ENCODE data around the gene RAMP2. TPM values are rescaled to one million over a fixed set of nuclear protein-coding genes. Genes with fewer than 3 reads are reported as not detected.

RAMP2 gene
- total and polyA plus RNA-seq, 2 of the 13 experiments (the other 11 are each of a cell fraction or from before 2014, with no cell fraction given), result 1.4 to 5.2 TPM

- TF ChIP-seq ZNF646 (CRISPR knock-in tag; IDR thresholded peaks at IDR 0.05), result no peak
- TF ChIP-seq ZBTB7B (CRISPR knock-in tag; IDR thresholded peaks at IDR 0.05), result no peak
- no peak for TF ChIP-seq ZNF18 (CRISPR knock-in tag; IDR thresholded peaks at IDR 0.05; ENCODE audit: insufficient replicate concordance)
- no peak for TF ChIP-seq ZSCAN29 (CRISPR knock-in tag; conservative IDR thresholded peaks at IDR 0.05)
- peak; percentile 39; the same call in 1 of the 2 replicates for TF ChIP-seq ZNF724P (CRISPR knock-in tag; IDR thresholded peaks at IDR 0.05; ENCODE audit: borderline replicate concordance)
- no peak for TF ChIP-seq GMEB2 (CRISPR knock-in tag; IDR thresholded peaks at IDR 0.05; ENCODE audit: low read depth)
- TF ChIP-seq ISL2 (CRISPR knock-in tag; IDR thresholded peaks at IDR 0.05), result no peak
- TF ChIP-seq GMEB1 (CRISPR knock-in tag; IDR thresholded peaks at IDR 0.05; ENCODE audit: borderline replicate concordance), result no peak
- no peak for TF ChIP-seq ZFP41 (CRISPR knock-in tag; IDR thresholded peaks at IDR 0.05; ENCODE audit: borderline replicate concordance)
- no peak for TF ChIP-seq ZMYM3 (CRISPR knock-in tag; IDR thresholded peaks at IDR 0.05)
- TF ChIP-seq RBM22 (optimal IDR thresholded peaks at IDR 0.05; ENCODE audit: low read length), result no peak
- TF ChIP-seq GPBP1L1 (CRISPR knock-in tag; IDR thresholded peaks at IDR 0.05), result no peak
- no peak for TF ChIP-seq REPIN1 (CRISPR knock-in tag; IDR thresholded peaks at IDR 0.05; ENCODE audit: borderline replicate concordance, low read depth)
These were observed 11.9 kb upstream of the RAMP2 start (continued) for GRCh38 chr17:42748908-42749798.
